Measurements from ENCODE around the gene SDK2. TPM values are rescaled to one million over a fixed set of nuclear protein-coding genes. Genes with fewer than 3 reads are reported as not detected.
A peak's percentile ranks its signal among the peaks of the same experiment; 100 is the strongest.

The SDK2 gene
- total and polyA plus RNA-seq, 5 donors from 2014 or later = 0.02 to 0.59 (median 0.02) TPM; not detected in 2

GRCh38 chr17:73293480-73293911 is 350.7 kb downstream of the SDK2 start:
- H3K27me3 Mint-ChIP-seq = peaks cover 4% of the 10 kb centered on the region
- no peaks in the 10 kb centered on the region for H3K9me3 ChIP-seq (ENCODE audit: control insufficient read depth in 2 of 2, low read length in 2 of 2)
- H3K27ac Mint-ChIP-seq = no peak overlapping the region
- DNase-seq (no peak), ATAC-seq (ENCODE audit: low read depth in 2 of 2) (no peak)
- H3K36me3 Mint-ChIP-seq = no peaks in the 10 kb centered on the region
- peaks cover 6% of the 10 kb centered on the region for H3K4me1 ChIP-seq (ENCODE audit: control insufficient read depth, insufficient read depth, low read length, poor library complexity, severe bottlenecking)
- H3K27me3 ChIP-seq (ENCODE audit: control insufficient read depth, insufficient read depth, low read length) = no peaks in the 10 kb centered on the region
- H3K9me3 Mint-ChIP-seq = peaks cover 0 to 3% (median 0%) of the 10 kb centered on the region in 7 donors
- no peak overlapping the region for H3K4me3 ChIP-seq (ENCODE audit: low read depth, low read length)
- H3K4me1 Mint-ChIP-seq = peaks cover 0 to 12% (median 0%) of the 10 kb centered on the region in 4 donors
- no peaks in the 10 kb centered on the region for H3K36me3 ChIP-seq (ENCODE audit: control insufficient read depth, insufficient read depth, low read length)
- H3K4me3 Mint-ChIP-seq = no peak overlapping the region
- H3K27ac ChIP-seq (ENCODE audit: insufficient read depth, low read length, poor library complexity, severe bottlenecking) = no peak overlapping the region

- Mint-ChIP-seq H3K27me3 (peaks cover 4% of the 10 kb centered on the region), H3K4me1 (peaks cover 0 to 12% (median 0%) of the 10 kb centered on the region in 4 donors), H3K36me3 (no peaks in the 10 kb centered on the region), H3K9me3 (peaks cover 0 to 1% (median 0%) of the 10 kb centered on the region in 7 donors), H3K4me3 (no peak overlapping the region), H3K27ac (no peak overlapping the region)
- H3K4me1 ChIP-seq (ENCODE audit: control insufficient read depth, insufficient read depth, low read length, poor library complexity, severe bottlenecking) = peaks cover 6% of the 10 kb centered on the region
- no peaks in the 10 kb centered on the region for H3K27me3 ChIP-seq (ENCODE audit: control insufficient read depth, insufficient read depth, low read length)
- ATAC-seq (ENCODE audit: low read depth in 2 of 2) (no peak), DNase-seq (no peak)
- H3K4me3 ChIP-seq (ENCODE audit: low read depth, low read length) = no peak overlapping the region
- H3K9me3 ChIP-seq (ENCODE audit: control insufficient read depth in 2 of 2, low read length in 2 of 2) = no peaks in the 10 kb centered on the region
- no peaks in the 10 kb centered on the region for H3K36me3 ChIP-seq (ENCODE audit: control insufficient read depth, insufficient read depth, low read length)
- no peak overlapping the region for H3K27ac ChIP-seq (ENCODE audit: insufficient read depth, low read length, poor library complexity, severe bottlenecking)
Observed at GRCh38 chr17:73293031-73293430, 351.2 kb downstream of the SDK2 start.

DNA sequence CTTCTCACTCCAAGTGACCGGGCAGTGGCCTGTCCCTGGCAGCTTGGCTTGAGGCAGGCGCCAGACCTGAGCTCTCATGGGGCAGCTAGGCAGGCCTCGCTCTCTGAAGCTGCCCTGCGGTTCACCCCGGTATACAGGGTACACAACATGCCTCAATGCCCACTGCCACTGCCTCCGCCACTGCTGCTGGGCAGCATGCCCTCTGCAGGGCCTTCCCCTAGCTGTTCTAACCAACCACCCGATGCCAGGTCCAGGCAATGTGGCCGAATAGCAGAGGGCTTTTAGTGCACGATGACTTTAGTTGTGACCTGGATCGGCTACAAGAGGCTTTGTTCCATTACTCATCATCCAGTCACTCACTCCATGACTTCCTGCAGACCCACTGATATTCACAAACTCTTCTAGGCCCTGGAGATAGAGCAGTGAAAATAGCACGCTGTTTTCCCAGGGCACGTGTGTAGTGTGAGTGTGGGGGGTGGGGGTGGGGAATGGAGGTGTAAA is 352.2 kb downstream of the SDK2 start:
- no peaks in the 10 kb centered on the region for H3K27me3 ChIP-seq (ENCODE audit: control insufficient read depth, insufficient read depth, low read length)
- H3K27ac ChIP-seq (ENCODE audit: insufficient read depth, low read length, poor library complexity, severe bottlenecking) = no peak overlapping the region
- Mint-ChIP-seq H3K9me3 (no peaks in the 10 kb centered on the region), H3K36me3 (no peaks in the 10 kb centered on the region), H3K27me3 (peaks cover 4% of the 10 kb centered on the region), H3K4me3 (no peak overlapping the region), H3K27ac (peak overlapping the region in 1 of 3 donors; percentile 59), H3K4me1 (peaks cover 0 to 12% (median 0%) of the 10 kb centered on the region in 4 donors)
- no peak for DNase-seq
- H3K36me3 ChIP-seq (ENCODE audit: control insufficient read depth, insufficient read depth, low read length) = no peaks in the 10 kb centered on the region
- H3K4me1 ChIP-seq (ENCODE audit: control insufficient read depth, insufficient read depth, low read length, poor library complexity, severe bottlenecking) = peaks cover 6% of the 10 kb centered on the region
- no peak for ATAC-seq (ENCODE audit: low read depth in 2 of 2)
- no peaks in the 10 kb centered on the region for H3K9me3 ChIP-seq (ENCODE audit: control insufficient read depth in 2 of 2, low read length in 2 of 2)
- no peak overlapping the region for H3K4me3 ChIP-seq (ENCODE audit: low read depth, low read length)

DNA sequence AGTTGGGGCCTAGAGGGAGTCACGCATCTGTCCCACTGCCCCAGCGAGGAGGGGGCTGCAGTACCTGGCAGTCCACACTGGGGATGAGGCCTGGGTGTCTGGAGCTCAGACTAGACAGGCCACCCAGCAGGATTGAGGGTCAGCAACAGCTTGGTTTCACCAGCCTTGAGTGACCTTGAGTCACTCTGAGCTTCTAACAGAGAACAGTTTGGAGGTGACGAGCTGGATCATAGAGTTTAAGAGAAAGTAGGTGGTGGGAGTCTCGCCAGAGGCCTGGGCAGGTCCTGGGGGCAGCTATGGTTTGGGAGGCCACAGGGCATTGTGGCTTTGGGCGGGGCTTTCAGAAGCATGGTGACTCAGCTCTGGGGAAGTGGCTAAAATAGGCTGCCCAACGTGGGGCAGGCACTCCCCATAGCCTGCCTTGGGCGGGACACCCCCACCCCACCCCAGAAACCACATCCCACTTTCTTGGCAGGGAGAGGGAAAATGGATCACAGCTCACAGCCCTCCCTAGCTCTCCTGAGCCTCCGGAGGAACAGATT is 352.9 kb downstream of the SDK2 start:
- H3K36me3 Mint-ChIP-seq = no peaks in the 10 kb centered on the region
- Histone ChIP-seq H3K4me1 (ENCODE audit: control insufficient read depth, insufficient read depth, low read length, poor library complexity, severe bottlenecking) (peaks cover 6% of the 10 kb centered on the region), H3K36me3 (ENCODE audit: control insufficient read depth, insufficient read depth, low read length) (no peaks in the 10 kb centered on the region), H3K9me3 (ENCODE audit: control insufficient read depth in 2 of 2, low read length in 2 of 2) (no peaks in the 10 kb centered on the region), H3K27me3 (ENCODE audit: control insufficient read depth, insufficient read depth, low read length) (no peaks in the 10 kb centered on the region), H3K27ac (ENCODE audit: insufficient read depth, low read length, poor library complexity, severe bottlenecking) (no peak overlapping the region), H3K4me3 (ENCODE audit: low read depth, low read length) (no peak overlapping the region)
- H3K27ac Mint-ChIP-seq = peak overlapping the region in 1 of 3 donors; percentile 25
- H3K27me3 Mint-ChIP-seq = peaks cover 4% of the 10 kb centered on the region
- ATAC-seq (ENCODE audit: low read depth in 2 of 2) (no peak), DNase-seq (no peak)
- peaks cover 0 to 12% (median 0%) of the 10 kb centered on the region in 4 donors for H3K4me1 Mint-ChIP-seq
- H3K4me3 Mint-ChIP-seq = no peak overlapping the region
- H3K9me3 Mint-ChIP-seq = no peaks in the 10 kb centered on the region

GRCh38 chr17:73290399-73291259 is 353.6 kb downstream of the SDK2 start:
- Mint-ChIP-seq H3K4me1 (peaks cover 0 to 12% (median 0%) of the 10 kb centered on the region in 4 donors), H3K27me3 (peaks cover 4% of the 10 kb centered on the region), H3K27ac (peak overlapping the region in 1 of 3 donors; percentile 55), H3K4me3 (no peak overlapping the region), H3K36me3 (no peaks in the 10 kb centered on the region), H3K9me3 (no peaks in the 10 kb centered on the region)
- peak in 1 of 3 donors; percentile 15 for DNase-seq
- H3K4me3 ChIP-seq (ENCODE audit: low read depth, low read length) = no peak overlapping the region
- peaks cover 6% of the 10 kb centered on the region for H3K4me1 ChIP-seq (ENCODE audit: control insufficient read depth, insufficient read depth, low read length, poor library complexity, severe bottlenecking)
- no peaks in the 10 kb centered on the region for H3K9me3 ChIP-seq (ENCODE audit: control insufficient read depth in 2 of 2, low read length in 2 of 2)
- no peaks in the 10 kb centered on the region for H3K36me3 ChIP-seq (ENCODE audit: control insufficient read depth, insufficient read depth, low read length)
- H3K27ac ChIP-seq (ENCODE audit: insufficient read depth, low read length, poor library complexity, severe bottlenecking) = no peak overlapping the region
- ATAC-seq (ENCODE audit: low read depth in 2 of 2) = no peak
- H3K27me3 ChIP-seq (ENCODE audit: control insufficient read depth, insufficient read depth, low read length) = no peaks in the 10 kb centered on the region

- Mint-ChIP-seq H3K9me3 (no peaks in the 10 kb centered on the region), H3K27me3 (peaks cover 4% of the 10 kb centered on the region), H3K4me3 (no peak overlapping the region), H3K27ac (no peak overlapping the region), H3K4me1 (peaks cover 0 to 12% (median 0%) of the 10 kb centered on the region in 4 donors), H3K36me3 (no peaks in the 10 kb centered on the region)
- H3K4me3 ChIP-seq (ENCODE audit: low read depth, low read length) = no peak overlapping the region
- H3K9me3 ChIP-seq (ENCODE audit: control insufficient read depth in 2 of 2, low read length in 2 of 2) = no peaks in the 10 kb centered on the region
- no peak overlapping the region for H3K27ac ChIP-seq (ENCODE audit: insufficient read depth, low read length, poor library complexity, severe bottlenecking)
- no peaks in the 10 kb centered on the region for H3K27me3 ChIP-seq (ENCODE audit: control insufficient read depth, insufficient read depth, low read length)
- H3K36me3 ChIP-seq (ENCODE audit: control insufficient read depth, insufficient read depth, low read length) = no peaks in the 10 kb centered on the region
- no peak for DNase-seq
- peaks cover 6% of the 10 kb centered on the region for H3K4me1 ChIP-seq (ENCODE audit: control insufficient read depth, insufficient read depth, low read length, poor library complexity, severe bottlenecking)
- no peak for ATAC-seq (ENCODE audit: low read depth in 2 of 2)
Observed at GRCh38 chr17:73289549-73290254, 354.5 kb downstream of the SDK2 start.

GRCh38 chr17:73288534-73289302 is 355.5 kb downstream of the SDK2 start:
- Mint-ChIP-seq H3K4me1 (peaks cover 0 to 12% (median 0%) of the 10 kb centered on the region in 4 donors), H3K27ac (peak overlapping the region in 1 of 3 donors; percentile 84), H3K27me3 (peaks cover 5% of the 10 kb centered on the region), H3K4me3 (no peak overlapping the region), H3K9me3 (no peaks in the 10 kb centered on the region), H3K36me3 (no peaks in the 10 kb centered on the region)
- no peak overlapping the region for H3K27ac ChIP-seq (ENCODE audit: insufficient read depth, low read length, poor library complexity, severe bottlenecking)
- peaks cover 6% of the 10 kb centered on the region for H3K4me1 ChIP-seq (ENCODE audit: control insufficient read depth, insufficient read depth, low read length, poor library complexity, severe bottlenecking)
- no peaks in the 10 kb centered on the region for H3K27me3 ChIP-seq (ENCODE audit: control insufficient read depth, insufficient read depth, low read length)
- no peak for ATAC-seq (ENCODE audit: low read depth in 2 of 2)
- H3K9me3 ChIP-seq (ENCODE audit: control insufficient read depth in 2 of 2, low read length in 2 of 2) = no peaks in the 10 kb centered on the region
- no peaks in the 10 kb centered on the region for H3K36me3 ChIP-seq (ENCODE audit: control insufficient read depth, insufficient read depth, low read length)
- no peak for DNase-seq
- no peak overlapping the region for H3K4me3 ChIP-seq (ENCODE audit: low read depth, low read length)
